ENCODE results near the gene ATP11B. TPM values are rescaled to one million over a fixed set of nuclear protein-coding genes. Genes with fewer than 3 reads are reported as not detected.

ATP11B gene
- total and polyA plus RNA-seq, 2 of the 8 experiments (the other 6 are each of a cell fraction or from before 2014, with no cell fraction given): 5.1 to 26.5 TPM

DNA sequence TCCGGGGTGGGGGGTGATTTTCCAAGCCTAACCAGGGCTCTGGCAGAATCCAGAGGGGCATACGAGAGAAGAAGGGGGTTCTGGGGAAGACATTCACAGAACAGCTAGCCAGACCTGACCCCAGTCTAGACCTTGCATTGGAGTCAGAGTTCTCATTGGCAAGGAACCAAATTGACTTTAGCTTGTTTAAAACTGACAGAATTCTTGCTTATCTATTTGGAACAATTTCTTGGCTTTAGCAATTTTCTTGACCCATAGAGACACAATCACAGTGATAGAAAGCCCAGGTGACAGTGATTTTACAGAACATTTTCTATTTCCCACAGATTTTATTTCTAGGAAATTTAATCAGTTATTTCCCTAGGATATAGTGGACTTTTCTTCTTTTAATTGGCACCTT, 23.6 kb upstream of the ATP11B start (continued):
- TF ChIP-seq, protein P1, sequence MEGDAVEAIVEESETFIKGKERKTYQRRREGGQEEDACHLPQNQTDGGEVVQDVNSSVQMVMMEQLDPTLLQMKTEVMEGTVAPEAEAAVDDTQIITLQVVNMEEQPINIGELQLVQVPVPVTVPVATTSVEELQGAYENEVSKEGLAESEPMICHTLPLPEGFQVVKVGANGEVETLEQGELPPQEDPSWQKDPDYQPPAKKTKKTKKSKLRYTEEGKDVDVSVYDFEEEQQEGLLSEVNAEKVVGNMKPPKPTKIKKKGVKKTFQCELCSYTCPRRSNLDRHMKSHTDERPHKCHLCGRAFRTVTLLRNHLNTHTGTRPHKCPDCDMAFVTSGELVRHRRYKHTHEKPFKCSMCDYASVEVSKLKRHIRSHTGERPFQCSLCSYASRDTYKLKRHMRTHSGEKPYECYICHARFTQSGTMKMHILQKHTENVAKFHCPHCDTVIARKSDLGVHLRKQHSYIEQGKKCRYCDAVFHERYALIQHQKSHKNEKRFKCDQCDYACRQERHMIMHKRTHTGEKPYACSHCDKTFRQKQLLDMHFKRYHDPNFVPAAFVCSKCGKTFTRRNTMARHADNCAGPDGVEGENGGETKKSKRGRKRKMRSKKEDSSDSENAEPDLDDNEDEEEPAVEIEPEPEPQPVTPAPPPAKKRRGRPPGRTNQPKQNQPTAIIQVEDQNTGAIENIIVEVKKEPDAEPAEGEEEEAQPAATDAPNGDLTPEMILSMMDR (IDR thresholded peaks at IDR 0.05; ENCODE audit: control extremely low read depth in 1 of 3, insufficient read depth in 1 of 3, low read depth in 1 of 3, low read length in 3 of 3): no peak
- no peak for TF ChIP-seq CHD2 (IDR thresholded peaks at IDR 0.05; ENCODE audit: low read length)
- TF ChIP-seq BCL11A (IDR thresholded peaks at IDR 0.05; ENCODE audit: low read depth in 2 of 2, low read length in 2 of 2): no peak
- no peak for TF ChIP-seq ZNF274 (IDR thresholded peaks at IDR 0.05; ENCODE audit: borderline replicate concordance, extremely low read depth, low read length)
- TF ChIP-seq SRF (IDR thresholded peaks at IDR 0.05; ENCODE audit: low read depth, low read length): no peak
- no peak for TF ChIP-seq MAFK (IDR thresholded peaks at IDR 0.05; ENCODE audit: low read depth, low read length)

Data from H1 (cell line).